Measurements from ENCODE around the gene OR2T2. TPM values are rescaled to one million over a fixed set of nuclear protein-coding genes. Genes with fewer than 3 reads are reported as not detected.
"Not testable (repeated sequence)": the region's sequence is repeated elsewhere in the genome, so short reads cannot be mapped to it uniquely, and the experiment has no call there.

OR2T2 gene
- not detected in 2 replicates for total RNA-seq (2014; rRNA removed; shearing (Covaris generic))

GRCh38 chr1:248445399-248445798 is at the start of gene OR2T2:
Gene OR2T2, plus strand, starts transcription at chr1:248445637. Its CDS starts 7,161 bp downstream, at chr1:248452798.
- DNase-seq (ENCODE audit: low read depth), result not testable (repeated sequence)

- DNase-seq (ENCODE audit: low read depth), result no peak
Observed at GRCh38 chr1:248402748-248403147, 42.7 kb upstream of the OR2T2 start, which contains the start of gene OR2T1. Gene OR2T1, plus strand, starts transcription at chr1:248403048. Its CDS starts 3,100 bp downstream, at chr1:248406148.

DNA sequence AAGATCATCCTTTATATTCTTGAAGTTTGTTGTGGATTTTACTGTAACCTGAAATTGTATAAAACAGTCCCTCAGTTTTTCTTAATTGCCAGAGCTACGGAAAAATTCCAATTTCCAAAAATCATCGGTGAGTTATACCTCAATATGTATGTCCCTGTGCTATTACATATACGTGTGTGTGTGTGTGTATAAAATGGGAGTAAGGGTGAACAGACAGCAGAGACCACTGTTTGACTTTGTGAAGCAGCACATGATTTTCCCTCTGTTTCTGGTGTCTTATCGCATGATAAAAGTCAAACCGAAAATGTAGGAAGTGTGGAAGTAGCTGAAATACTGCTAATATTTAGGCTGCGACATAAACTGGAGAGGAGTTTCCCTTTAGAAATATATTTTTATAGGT is 41.4 kb upstream of the OR2T2 start:
- DNase-seq (ENCODE audit: low read depth), result no peak

DNA sequence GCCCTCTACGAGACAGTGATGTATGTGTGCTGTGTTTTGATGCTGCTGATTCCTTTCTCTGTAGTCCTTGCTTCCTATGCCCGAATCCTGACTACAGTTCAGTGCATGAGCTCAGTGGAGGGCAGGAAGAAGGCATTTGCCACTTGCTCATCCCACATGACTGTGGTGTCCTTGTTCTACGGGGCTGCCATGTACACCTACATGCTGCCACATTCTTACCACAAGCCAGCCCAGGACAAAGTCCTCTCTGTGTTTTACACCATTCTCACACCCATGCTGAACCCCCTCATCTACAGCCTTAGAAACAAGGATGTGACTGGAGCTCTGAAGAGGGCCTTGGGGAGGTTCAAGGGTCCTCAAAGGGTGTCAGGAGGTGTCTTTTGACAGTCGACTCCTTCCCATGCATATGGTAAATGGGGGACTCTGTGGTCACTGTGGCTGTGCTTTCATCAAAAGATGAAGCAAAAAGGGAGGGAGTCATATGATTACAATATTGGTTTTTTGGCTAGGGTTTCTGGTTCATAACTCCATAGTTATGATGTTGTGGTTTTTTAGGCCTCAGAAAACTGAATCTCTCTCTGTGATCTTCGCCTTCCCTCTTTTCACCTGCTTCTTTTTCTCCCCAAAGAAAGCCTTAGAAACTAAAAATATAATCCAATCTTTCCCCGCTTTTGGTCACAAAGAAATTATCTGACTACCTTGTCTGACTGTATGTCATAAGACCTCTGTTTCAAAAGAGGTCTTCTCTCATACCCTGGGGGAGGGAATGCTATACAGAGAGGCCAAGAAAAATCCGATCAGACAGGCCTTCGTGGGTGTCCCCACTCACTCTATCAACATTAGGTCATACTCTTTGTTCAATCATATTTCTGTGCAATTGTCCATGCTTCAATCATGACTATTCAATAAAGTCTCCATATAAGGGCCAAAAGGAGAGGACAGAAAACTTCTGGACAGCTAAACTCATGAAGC is 38.4 kb upstream of the OR2T2 start:
- DNase-seq (ENCODE audit: low read depth), result no peak

DNA sequence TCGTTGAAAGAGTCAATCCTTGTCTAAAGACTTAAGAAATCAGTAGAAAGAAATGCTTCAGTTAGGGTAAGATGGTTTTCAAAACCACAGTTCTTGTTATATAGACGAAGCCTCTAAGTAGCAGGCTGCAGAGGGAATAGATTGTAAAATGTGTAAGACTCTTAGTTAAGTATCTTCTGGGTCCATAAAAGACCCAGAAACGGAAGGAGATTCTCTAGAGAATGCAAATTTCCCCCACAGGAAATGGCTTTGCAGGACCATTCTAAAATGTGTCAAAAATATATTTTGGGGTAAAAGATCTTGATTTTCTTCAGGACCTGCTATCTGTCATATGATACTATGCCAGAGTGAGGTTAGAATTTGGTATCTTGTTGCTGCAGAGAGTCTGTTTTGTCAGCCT is 29.2 kb upstream of the OR2T2 start:
- DNase-seq (ENCODE audit: low read depth), result no peak

- no peak for DNase-seq (ENCODE audit: low read depth)
Observed at GRCh38 chr1:248417854-248418253, 27.6 kb upstream of the OR2T2 start.

GRCh38 chr1:248421384-248421783 is 24.1 kb upstream of the OR2T2 start:
- peak; percentile 7 for DNase-seq (ENCODE audit: low read depth)

- DNase-seq (ENCODE audit: low read depth), result not testable (repeated sequence)
Observed at GRCh38 chr1:248427526-248428191, 17.8 kb upstream of the OR2T2 start.

DNA sequence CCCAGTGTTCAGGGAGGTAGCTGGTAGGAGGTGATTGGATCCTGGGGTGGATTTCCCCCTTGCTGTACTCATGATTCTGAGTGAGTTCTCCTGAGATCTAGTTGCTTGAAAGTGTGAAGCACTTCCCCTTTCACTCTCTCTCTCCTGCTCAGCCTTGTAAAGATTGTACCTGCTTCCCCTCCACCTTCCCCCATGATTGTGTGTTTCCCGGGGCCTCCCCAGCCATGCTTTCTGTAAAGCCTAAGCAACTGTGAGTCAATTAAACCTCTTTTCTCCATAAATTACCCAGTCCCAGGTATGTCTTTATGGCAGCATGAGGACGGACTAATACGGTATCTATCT is 17.3 kb upstream of the OR2T2 start:
- DNase-seq (ENCODE audit: low read depth), result not testable (repeated sequence)

DNA sequence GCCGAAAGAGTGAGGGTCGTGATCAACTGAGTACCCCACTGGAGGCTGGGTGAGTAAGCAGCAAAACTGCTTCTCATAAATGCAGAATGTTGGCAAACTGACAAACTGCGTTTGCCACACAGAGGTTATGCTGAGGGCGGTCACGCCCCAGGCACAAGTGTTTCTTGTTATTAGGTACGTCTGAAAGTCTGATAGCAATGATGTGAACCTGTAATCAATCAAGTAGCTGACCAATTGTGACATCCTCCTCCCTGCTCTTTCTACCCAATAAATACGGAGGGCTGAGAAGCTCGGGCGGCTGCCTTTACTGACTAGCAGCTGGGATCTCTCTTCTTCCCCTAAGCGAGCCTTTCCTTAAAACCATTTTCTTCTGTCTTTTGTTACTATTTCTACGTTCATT is 13.8 kb upstream of the OR2T2 start:
- DNase-seq (ENCODE audit: low read depth), result not testable (repeated sequence)

GRCh38 chr1:248432201-248432600 is 13.2 kb upstream of the OR2T2 start:
- DNase-seq (ENCODE audit: low read depth), result not testable (repeated sequence)

GRCh38 chr1:248433811-248434415 is 11.5 kb upstream of the OR2T2 start:
- DNase-seq (ENCODE audit: low read depth), result not testable (repeated sequence)

- not testable (repeated sequence) for DNase-seq (ENCODE audit: low read depth)
Observed at GRCh38 chr1:248434913-248435312, 10.5 kb upstream of the OR2T2 start.

- DNase-seq (ENCODE audit: low read depth), result not testable (repeated sequence)
Observed at GRCh38 chr1:248436303-248436702, 9.1 kb upstream of the OR2T2 start.

DNA sequence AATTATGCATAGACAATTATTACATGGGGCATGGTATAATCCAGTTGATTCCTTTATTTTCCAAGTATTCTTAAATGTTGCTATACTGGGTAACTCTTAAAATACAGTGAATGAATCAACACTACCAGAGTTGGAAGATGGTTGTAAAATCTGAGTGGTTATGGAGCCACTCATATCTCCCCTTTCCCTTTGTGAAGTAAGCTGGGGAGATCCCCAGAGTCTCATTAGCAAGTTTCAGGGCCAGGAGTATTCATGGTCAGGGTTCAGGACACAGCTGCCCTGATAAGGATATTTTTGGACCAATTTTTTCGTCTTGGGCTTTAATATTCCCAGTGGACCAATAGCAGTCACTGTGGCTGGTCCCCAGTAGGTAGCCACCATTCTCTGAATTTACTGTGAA is 6.8 kb upstream of the OR2T2 start:
- not testable (repeated sequence) for DNase-seq (ENCODE audit: low read depth)

GRCh38 chr1:248439283-248439682 is 6.2 kb upstream of the OR2T2 start:
- not testable (repeated sequence) for DNase-seq (ENCODE audit: low read depth)

- DNase-seq (ENCODE audit: low read depth), result not testable (repeated sequence)
Observed at GRCh38 chr1:248442500-248443277, 2.7 kb upstream of the OR2T2 start.

- DNase-seq (ENCODE audit: low read depth), result not testable (repeated sequence)
Observed at GRCh38 chr1:248444603-248445002, 834 bp upstream of the OR2T2 start.

- DNase-seq (ENCODE audit: low read depth), result not testable (repeated sequence)
Observed at GRCh38 chr1:248448409-248449074, 3.1 kb downstream of the OR2T2 start.

- not testable (repeated sequence) for DNase-seq (ENCODE audit: low read depth)
Observed at GRCh38 chr1:248449821-248450465, 4.5 kb downstream of the OR2T2 start.

Data from RPMI7951 (cell line).